HepG2 (cell line): ENCODE measurements around the gene UMOD. TPM values are rescaled to one million over a fixed set of nuclear protein-coding genes. Genes with fewer than 3 reads are reported as not detected.

ENCODE experiments used
- ATAC-seq: fragments of 200-7000 bp; cut with Tn5 transposase; 3 replicates; pipeline ENCODE4 v1.9.1; 2020; ENCODE audit warnings: mild to moderate bottlenecking, moderate library complexity
- BruUV-seq: library from RNA; stranded (reverse); fragments of 400-500 nt; replicated peaks from 2 replicates; lab custom pipeline; 2021; lab: Mats Ljungman, UMichigan
- CTCF ChIA-PET: fragments of 300-600 bp; formaldehyde crosslinking; extraction: SDS; loops from one replicate; lab custom pipeline; 2021; ENCODE audit warnings: low total read pairs, inconsistent platforms, low intra/inter-chr PET ratio; lab: Yijun Ruan, JAX
- POLR2A ChIA-PET: fragments of 350-600 bp; sonication (Branson Sonifier 250); formaldehyde crosslinking; loops from one replicate; lab custom pipeline; 2020; ENCODE audit warnings: antibody characterized with exemption, inconsistent platforms; lab: Yijun Ruan, JAX
- DNase-seq: peaks from one replicate; pipeline ENCODE4 v3.0.0-alpha.2; 2015; ENCODE audit warnings: low spot score
- FAIRE-seq: peaks from 3 replicates; lab custom pipeline; 2011; peaks lifted over from hg19 to GRCh38; lab: Jason Lieb, UNC
- H2AFZ ChIP-seq: one replicate; pipeline ENCODE4 v1.6.1; 2011; ENCODE audit warnings: low read length, inconsistent platforms
- H3K27ac ChIP-seq: fragments of 300-600 bp; 3 replicates; pipeline ENCODE4 v1.8.0; 2011; ENCODE audit warnings: mixed run types, mild to moderate bottlenecking, mixed read lengths, low read length, inconsistent platforms; ENCODE audit not compliant: insufficient read depth; ENCODE audit errors: extremely low read length
- H3K27me3 ChIP-seq, 2 experiments: fragments of 200-600 bp in 1 of 2; 2 replicates in 1 of 2; 3 replicates in 1 of 2; pipeline versions ENCODE4 v1.6.0 to v1.8.0; 2011; ENCODE audit warnings: low read length in 2 of 2, mild to moderate bottlenecking in 2 of 2, moderate library complexity in 2 of 2, inconsistent platforms in 1 of 2; ENCODE audit not compliant: insufficient read depth in 2 of 2, control insufficient read depth in 1 of 2
- H3K36me3 ChIP-seq, 2 experiments: fragments of 200-600 bp in 1 of 2; replicated peaks in 1 of 2; 2 replicates in 1 of 2; 3 replicates in 1 of 2; pipeline versions ENCODE4 v1.5.1 to v1.8.0; 2011; ENCODE audit warnings: low read length in 2 of 2, inconsistent platforms in 1 of 2; ENCODE audit not compliant: insufficient read depth in 2 of 2, control insufficient read depth in 1 of 2
- H3K4me1 ChIP-seq: 2 replicates; pipeline ENCODE4 v1.5.1; 2012; ENCODE audit warnings: low read length, inconsistent platforms; ENCODE audit not compliant: insufficient read depth
- H3K4me2 ChIP-seq: 2 replicates; pipeline ENCODE4 v1.6.0; 2011; ENCODE audit warnings: low read depth, low read length, inconsistent platforms
- H3K4me3 ChIP-seq, 3 experiments: fragments of 200-600 bp in 1 of 3; sonication (generic), shearing (Covaris generic) in 1 of 3; replicated peaks in 1 of 3; 2 replicates each; pipeline ENCODE4 v1.5.1; 2011 to 2016; ENCODE audit warnings: low read length in 3 of 3, inconsistent platforms in 2 of 3, low read depth in 2 of 3, mild to moderate bottlenecking in 2 of 3, control low read depth in 1 of 3, mixed read lengths in 1 of 3; ENCODE audit not compliant: insufficient read depth in 1 of 3
- H3K79me2 ChIP-seq: one replicate; pipeline ENCODE4 v1.6.1; 2011; ENCODE audit warnings: low read length, inconsistent platforms; ENCODE audit not compliant: insufficient read depth
- H3K9ac ChIP-seq: 2 replicates; pipeline ENCODE4 v1.6.0; 2011; ENCODE audit warnings: mild to moderate bottlenecking, low read depth, low read length, inconsistent platforms; ENCODE audit not compliant: insufficient read depth
- H3K9me3 ChIP-seq: 2 replicates; pipeline ENCODE4 v1.5.1; 2012; ENCODE audit warnings: mild to moderate bottlenecking, low read length
- H4K20me1 ChIP-seq: 2 replicates; pipeline ENCODE4 v1.6.0; 2011; ENCODE audit warnings: inconsistent platforms, mild to moderate bottlenecking, low read length, moderate library complexity; ENCODE audit not compliant: insufficient read depth
- ATF3 ChIP-seq: sonication (generic); formaldehyde crosslinking; IDR thresholded peaks from 2 replicates; pipeline ENCODE4 v1.4.0; 2020; ENCODE audit warnings: missing genetic modification reagents
- BRD4 ChIP-seq: sonication (generic); formaldehyde crosslinking; IDR thresholded peaks from 2 replicates; pipeline ENCODE4 v1.4.0; 2020; ENCODE audit warnings: missing genetic modification reagents
- CHD4 ChIP-seq: fragments of 200-600 bp; sonication (generic); IDR thresholded peaks from 2 replicates; pipeline ENCODE4 v1.7.0; 2017; ENCODE audit warnings: mild to moderate bottlenecking, low read length, borderline replicate concordance
- GTF2F1 ChIP-seq: fragments of 150-350 bp; IDR thresholded peaks from 2 replicates; pipeline ENCODE4 v1.6.1; 2014; ENCODE audit warnings: low read length
- HHEX ChIP-seq: IDR thresholded peaks from 2 replicates; pipeline ENCODE4 v1.6.1; 2016; ENCODE audit warnings: control low read depth
- MAF1 ChIP-seq: sonication (generic); formaldehyde crosslinking; IDR thresholded peaks from 2 replicates; pipeline ENCODE4 v1.5.0; 2020; ENCODE audit warnings: missing genetic modification reagents, borderline replicate concordance
- PBX2 ChIP-seq: IDR thresholded peaks from 2 replicates; pipeline ENCODE4 v1.6.1; 2016; ENCODE audit warnings: control low read depth
- POGK ChIP-seq: sonication (generic); formaldehyde crosslinking; conservative IDR thresholded peaks from 2 replicates; pipeline ENCODE4 v1.8.0; 2022; ENCODE audit warnings: mild to moderate bottlenecking, moderate library complexity, missing genetic modification reagents
- RARG ChIP-seq: sonication (generic); formaldehyde crosslinking; IDR thresholded peaks from 2 replicates; pipeline ENCODE4 v1.4.0; 2020; ENCODE audit warnings: low read depth, mild to moderate bottlenecking, missing genetic modification reagents
- RCOR2 ChIP-seq: IDR thresholded peaks from 2 replicates; pipeline ENCODE4 v1.6.1; 2016; ENCODE audit warnings: missing biosample characterization, missing genetic modification reagents
- RFX5 ChIP-seq: IDR thresholded peaks from 2 replicates; pipeline ENCODE4 v1.6.1; 2011; ENCODE audit warnings: low read depth, low read length, improper control_type of control experiment
- RFXANK ChIP-seq: IDR thresholded peaks from 2 replicates; pipeline ENCODE4 v1.6.1; 2016
- ZMYM3 ChIP-seq: sonication (generic); formaldehyde crosslinking; IDR thresholded peaks from 2 replicates; pipeline ENCODE4 v1.5.1; 2020; ENCODE audit warnings: mild to moderate bottlenecking, missing genetic modification reagents
- ZNF619 ChIP-seq: sonication (generic); formaldehyde crosslinking; IDR thresholded peaks from 2 replicates; pipeline ENCODE4 v1.4.0; 2020; ENCODE audit warnings: mild to moderate bottlenecking, missing genetic modification reagents
- ZNF629 ChIP-seq: sonication (generic); formaldehyde crosslinking; conservative IDR thresholded peaks from 2 replicates; pipeline ENCODE4 v1.5.0; 2020; ENCODE audit warnings: missing genetic modification reagents
- ZNF687 ChIP-seq: sonication (generic); formaldehyde crosslinking; IDR thresholded peaks from 2 replicates; pipeline ENCODE4 v1.5.1; 2020; ENCODE audit warnings: mild to moderate bottlenecking, missing genetic modification reagents, moderate library complexity
- ZNF776 ChIP-seq: sonication (generic); formaldehyde crosslinking; IDR thresholded peaks from 2 replicates; pipeline ENCODE4 v1.4.0; 2020; ENCODE audit warnings: mild to moderate bottlenecking, missing genetic modification reagents
- WGBS: methylation state at CpG from one replicate; pipeline ENCODE4 v1.1.6; 2017; ENCODE audit warnings: low lambda C conversion rate; 5-methylcytosine and 5-hydroxymethylcytosine counted together
- in situ Hi-C: cut with HindIII; loops from 2 replicates; pipeline ENCODE4 v1.10.0; 2017; ENCODE audit warnings: low pct_unique_long_range_greater_than_20kb; ENCODE audit not compliant: extremely low pct_ligation_motif_present
- intact Hi-C: fragments of 100-400 bp; cut with micrococcal nuclease; formaldehyde crosslinking; loops from one replicate; pipeline ENCODE4 v1.10.0; 2022; ENCODE audit not compliant: unreplicated experiment
- polyA plus RNA-seq, 8 experiments: library from polyadenylated mRNA; depleted of rRNA in 3 of 8; stranded (reverse) in 7 of 8; unstranded in 1 of 8; fragments of >200 nt; fragmentation: Illumina TruSeq in 4 of 8; extraction: Trizol in 4 of 8; gene quantifications; 2 replicates each; pipeline versions ENCODE4 v1.2.1 to v1.2.3, GENCODE V29; 2011 to 2016; ENCODE audit warnings: low read depth in 4 of 8, missing spikeins in 1 of 8, mixed read lengths in 1 of 8; ENCODE audit not compliant: insufficient read depth in 1 of 8
- total RNA-seq, 5 experiments: library from RNA; depleted of rRNA; stranded (reverse); fragments of >200 nt; fragmentation: Illumina TruSeq; extraction: Trizol; gene quantifications; 2 replicates each; pipeline ENCODE4 v1.2.3, GENCODE V29; 2016; ENCODE audit warnings: low read depth in 1 of 5

Gene UMOD
- total and polyA plus RNA-seq, 2 of the 13 experiments (the other 11 are each of a cell fraction or from before 2014, with no cell fraction given), result not detected

- TF ChIP-seq MAF1 (CRISPR knock-in tag), result no peak
- TF ChIP-seq ZNF687 (CRISPR knock-in tag), result peak; percentile 26
- no peak for TF ChIP-seq ZNF776
These were observed 46.7 kb upstream of the UMOD start (continued) for GRCh38 chr16:20399185-20399584.

GRCh38 chr16:20398603-20399002 lies 46.1 kb upstream of the UMOD start:
- Histone ChIP-seq H3K4me3 (no peak overlapping the region), H3K4me2 (no peak overlapping the region), H3K4me1 (peaks cover 81% of the 10 kb centered on the region), H4K20me1 (no peaks in the 10 kb centered on the region), H3K27me3 (0 out of 5 replicates have a peak, but pooled peaks cover 0 to 2% of the 10 kb centered on the region in 2 experiments), H3K79me2 (no peaks in the 10 kb centered on the region), H2AFZ (no peak overlapping the region), H3K9me3 (no peaks in the 10 kb centered on the region), H3K27ac (no peak overlapping the region), H3K36me3 (no peaks in the 10 kb centered on the region), H3K9ac (no peak overlapping the region)
- FAIRE-seq, result no peak
- BruUV-seq, result no TSS peak
- in situ Hi-C loops, result loop anchor here (25.0 kb wide), 1 partner anchor 811 kb away; no protein-coding TSS in a partner anchor
- ATAC-seq, result no peak
- ChIA-PET POLR2A (interaction anchor here (1.5 kb wide), 1 partner anchor 13 kb away, joined by 6 read pairs; no protein-coding TSS in a partner anchor), CTCF (no interaction called here)
- no peak for DNase-seq
- intact Hi-C loops, result no loop called here
- 74% methylated on average over 3 of the region's 3 CpGs for WGBS
- TF ChIP-seq GTF2F1 (no peak), CHD4 (peak; percentile 78; the same call in 1 of the 2 replicates), POGK (no peak), RCOR2 (0 out of 2 replicates have a peak, but pooled peaks have one; percentile 30), RFX5 (no peak), PBX2 (CRISPR knock-in tag) (0 out of 2 replicates have a peak, but pooled peaks have one; percentile 0), ZMYM3 (peak; percentile 50; the same call in 1 of the 2 replicates), ZNF619 (no peak), BRD4 (CRISPR knock-in tag) (no peak), RARG (CRISPR knock-in tag) (no peak), ZNF629 (CRISPR knock-in tag) (peak; percentile 95), HHEX (CRISPR knock-in tag) (0 out of 2 replicates have a peak, but pooled peaks have one; percentile 19), RFXANK (CRISPR knock-in tag) (no peak), ATF3 (CRISPR knock-in tag) (no peak)
